Activated naive CD4-positive, alpha-beta T cell treated with anti-CD3 and anti-CD28 coated beads for 36 hours (primary cell): Measurements from ENCODE around the gene RIMBP2. TPM values are rescaled to one million over a fixed set of nuclear protein-coding genes. Genes with fewer than 3 reads are reported as not detected.

Experiments
- CTCF ChIA-PET: fragments of 350-600 bp; sonication (Branson Sonifier 250); formaldehyde crosslinking; loops from one replicate; lab custom pipeline; 2021; ENCODE audit warnings: antibody characterized with exemption; lab: Charles Lee
- DNase-seq: peaks from one replicate; pipeline ENCODE4 v3.0.0-alpha.2; 2020
- H3K27ac Mint-ChIP-seq: one replicate; pipeline ENCODE4 v1.8.0; 2021; ENCODE audit warnings: mild to moderate bottlenecking, mixed read lengths
- H3K27me3 Mint-ChIP-seq: one replicate; pipeline ENCODE4 v1.8.0; 2021; ENCODE audit warnings: low read depth, mixed read lengths
- H3K36me3 Mint-ChIP-seq: one replicate; pipeline ENCODE4 v1.8.0; 2021; ENCODE audit warnings: low read depth, mixed read lengths
- H3K4me1 Mint-ChIP-seq: one replicate; pipeline ENCODE4 v1.8.0; 2021; ENCODE audit warnings: low read depth, mixed read lengths
- H3K4me3 Mint-ChIP-seq: one replicate; pipeline ENCODE4 v1.8.0; 2021; ENCODE audit warnings: mild to moderate bottlenecking, moderate library complexity, mixed read lengths
- H3K9me3 Mint-ChIP-seq: one replicate; pipeline ENCODE4 v1.8.0; 2021; ENCODE audit warnings: mixed read lengths
- intact Hi-C: fragments of 100-400 bp; cut with micrococcal nuclease; formaldehyde crosslinking; loops from one replicate; pipeline ENCODE4 v1.15.1; 2023
- total RNA-seq, 2 experiments: library from RNA; stranded (reverse); gene quantifications; one replicate each; pipeline ENCODE4 v1.2.3, GENCODE V29; 2021

Gene RIMBP2
- total RNA-seq, 2 experiments from 2014 or later = not detected

GRCh38 chr12:130683811-130684210, 32.3 kb downstream of the RIMBP2 start:
- Mint-ChIP-seq H3K9me3 (no peaks in the 10 kb centered on the region), H3K4me3 (no peak overlapping the region), H3K36me3 (no peaks in the 10 kb centered on the region), H3K27me3 (peaks cover 36% of the 10 kb centered on the region), H3K27ac (no peak overlapping the region), H3K4me1 (no peaks in the 10 kb centered on the region)
- CTCF ChIA-PET = no interaction called here
- intact Hi-C loops = no loop called here
- DNase-seq = no peak

- CTCF ChIA-PET = no interaction called here
- DNase-seq = no peak
- Mint-ChIP-seq H3K9me3 (no peaks in the 10 kb centered on the region), H3K4me3 (no peak overlapping the region), H3K27ac (no peak overlapping the region), H3K27me3 (peaks cover 34% of the 10 kb centered on the region), H3K36me3 (no peaks in the 10 kb centered on the region), H3K4me1 (no peaks in the 10 kb centered on the region)
- intact Hi-C loops = no loop called here
Observed at GRCh38 chr12:130683080-130683479, 33.0 kb downstream of the RIMBP2 start.

- H3K4me1 Mint-ChIP-seq = no peaks in the 10 kb centered on the region
- H3K9me3 Mint-ChIP-seq = no peaks in the 10 kb centered on the region
- H3K36me3 Mint-ChIP-seq = no peaks in the 10 kb centered on the region
- no peak for DNase-seq
- H3K27ac Mint-ChIP-seq = no peak overlapping the region
- intact Hi-C loops = no loop called here
- no peak overlapping the region for H3K4me3 Mint-ChIP-seq
- H3K27me3 Mint-ChIP-seq = peaks cover 15% of the 10 kb centered on the region
- CTCF ChIA-PET = interaction anchor here (0.8 kb wide), 1 partner anchor 102 kb away, joined by 3 read pairs; no protein-coding TSS in a partner anchor
Observed at GRCh38 chr12:130680451-130680990, 35.6 kb downstream of the RIMBP2 start.

GRCh38 chr12:130677957-130678558, 38.0 kb downstream of the RIMBP2 start:
- Mint-ChIP-seq H3K4me1 (no peaks in the 10 kb centered on the region), H3K27ac (no peak overlapping the region), H3K9me3 (no peaks in the 10 kb centered on the region), H3K27me3 (peaks cover 2% of the 10 kb centered on the region), H3K4me3 (no peak overlapping the region), H3K36me3 (no peaks in the 10 kb centered on the region)
- CTCF ChIA-PET = no interaction called here
- no peak for DNase-seq
- intact Hi-C loops = no loop called here

- H3K27me3 Mint-ChIP-seq = peaks cover 2% of the 10 kb centered on the region
- CTCF ChIA-PET = no interaction called here
- H3K4me3 Mint-ChIP-seq = no peak overlapping the region
- H3K9me3 Mint-ChIP-seq = peaks cover 3% of the 10 kb centered on the region
- no peaks in the 10 kb centered on the region for H3K4me1 Mint-ChIP-seq
- no peak overlapping the region for H3K27ac Mint-ChIP-seq
- intact Hi-C loops = no loop called here
- no peak for DNase-seq
- H3K36me3 Mint-ChIP-seq = no peaks in the 10 kb centered on the region
Observed at GRCh38 chr12:130675791-130676190, 40.3 kb downstream of the RIMBP2 start.

GRCh38 chr12:130675121-130675520, 41.0 kb downstream of the RIMBP2 start:
- DNase-seq = no peak
- CTCF ChIA-PET = no interaction called here
- H3K27me3 Mint-ChIP-seq = peaks cover 2% of the 10 kb centered on the region
- no peaks in the 10 kb centered on the region for H3K36me3 Mint-ChIP-seq
- intact Hi-C loops = no loop called here
- no peak overlapping the region for H3K4me3 Mint-ChIP-seq
- H3K27ac Mint-ChIP-seq = no peak overlapping the region
- no peaks in the 10 kb centered on the region for H3K4me1 Mint-ChIP-seq
- peaks cover 3% of the 10 kb centered on the region for H3K9me3 Mint-ChIP-seq

GRCh38 chr12:130674676-130675075, 41.4 kb downstream of the RIMBP2 start:
- intact Hi-C loops = no loop called here
- Mint-ChIP-seq H3K27me3 (peaks cover 2% of the 10 kb centered on the region), H3K4me3 (no peak overlapping the region), H3K36me3 (no peaks in the 10 kb centered on the region), H3K9me3 (peaks cover 3% of the 10 kb centered on the region), H3K27ac (no peak overlapping the region), H3K4me1 (no peaks in the 10 kb centered on the region)
- CTCF ChIA-PET = no interaction called here
- DNase-seq = no peak

- DNase-seq = no peak
- Mint-ChIP-seq H3K4me3 (no peak overlapping the region), H3K36me3 (peaks cover 1% of the 10 kb centered on the region), H3K4me1 (no peaks in the 10 kb centered on the region), H3K9me3 (peaks cover 8% of the 10 kb centered on the region), H3K27ac (no peak overlapping the region), H3K27me3 (peaks cover 2% of the 10 kb centered on the region)
- CTCF ChIA-PET = no interaction called here
- intact Hi-C loops = no loop called here
Observed at GRCh38 chr12:130673036-130673705, 42.9 kb downstream of the RIMBP2 start.

- Mint-ChIP-seq H3K4me3 (no peak overlapping the region), H3K27me3 (no peaks in the 10 kb centered on the region), H3K27ac (no peak overlapping the region), H3K36me3 (peaks cover 1% of the 10 kb centered on the region), H3K9me3 (peaks cover 13% of the 10 kb centered on the region), H3K4me1 (no peaks in the 10 kb centered on the region)
- CTCF ChIA-PET = no interaction called here
- intact Hi-C loops = no loop called here
- no peak for DNase-seq
Observed at GRCh38 chr12:130672089-130672820, 43.8 kb downstream of the RIMBP2 start.

GRCh38 chr12:130671556-130671955, 44.5 kb downstream of the RIMBP2 start:
- CTCF ChIA-PET = no interaction called here
- Mint-ChIP-seq H3K36me3 (peaks cover 1% of the 10 kb centered on the region), H3K27me3 (no peaks in the 10 kb centered on the region), H3K4me3 (no peak overlapping the region), H3K27ac (no peak overlapping the region), H3K9me3 (peaks cover 15% of the 10 kb centered on the region), H3K4me1 (no peaks in the 10 kb centered on the region)
- intact Hi-C loops = no loop called here
- DNase-seq = no peak

- no peaks in the 10 kb centered on the region for H3K4me1 Mint-ChIP-seq
- intact Hi-C loops = no loop called here
- no peak overlapping the region for H3K27ac Mint-ChIP-seq
- H3K9me3 Mint-ChIP-seq = peaks cover 15% of the 10 kb centered on the region
- H3K27me3 Mint-ChIP-seq = no peaks in the 10 kb centered on the region
- CTCF ChIA-PET = no interaction called here
- no peak for DNase-seq
- peaks cover 1% of the 10 kb centered on the region for H3K36me3 Mint-ChIP-seq
- H3K4me3 Mint-ChIP-seq = no peak overlapping the region
Observed at GRCh38 chr12:130669797-130670196, 46.3 kb downstream of the RIMBP2 start.

GRCh38 chr12:130669205-130669557, 46.9 kb downstream of the RIMBP2 start:
- intact Hi-C loops = no loop called here
- no peak for DNase-seq
- Mint-ChIP-seq H3K9me3 (peaks cover 15% of the 10 kb centered on the region), H3K27ac (no peak overlapping the region), H3K36me3 (peaks cover 1% of the 10 kb centered on the region), H3K27me3 (no peaks in the 10 kb centered on the region), H3K4me1 (no peaks in the 10 kb centered on the region), H3K4me3 (no peak overlapping the region)
- CTCF ChIA-PET = no interaction called here
